Endothelial cell (in vitro differentiated cells): ENCODE data around the gene GIMAP1. TPM values are rescaled to one million over a fixed set of nuclear protein-coding genes. Genes with fewer than 3 reads are reported as not detected.
A peak's percentile ranks its signal among the peaks of the same experiment; 100 is the strongest.

ENCODE experiments used
- DNase-seq: peaks from one replicate; pipeline ENCODE4 v3.0.0; 2021; ENCODE audit warnings: low spot score
- H3K27ac Mint-ChIP-seq: one replicate; pipeline ENCODE4 v1.8.0; 2021; ENCODE audit warnings: mixed read lengths, inconsistent platforms; ENCODE audit not compliant: unreplicated experiment
- H3K27me3 Mint-ChIP-seq: one replicate; pipeline ENCODE4 v1.8.0; 2021; ENCODE audit warnings: mild to moderate bottlenecking, moderate library complexity, mixed read lengths, inconsistent platforms; ENCODE audit not compliant: unreplicated experiment
- H3K36me3 Mint-ChIP-seq: one replicate; pipeline ENCODE4 v1.8.0; 2021; ENCODE audit warnings: mild to moderate bottlenecking, low read depth, mixed read lengths, inconsistent platforms; ENCODE audit not compliant: unreplicated experiment
- H3K4me1 Mint-ChIP-seq: one replicate; pipeline ENCODE4 v1.8.0; 2021; ENCODE audit warnings: mild to moderate bottlenecking, mixed read lengths, inconsistent platforms; ENCODE audit not compliant: unreplicated experiment
- H3K4me3 Mint-ChIP-seq: one replicate; pipeline ENCODE4 v1.8.0; 2021; ENCODE audit warnings: mild to moderate bottlenecking, mixed read lengths, inconsistent platforms; ENCODE audit not compliant: unreplicated experiment
- H3K9me3 Mint-ChIP-seq: one replicate; pipeline ENCODE4 v1.8.0; 2021; ENCODE audit warnings: mixed read lengths, inconsistent platforms; ENCODE audit not compliant: unreplicated experiment
- total RNA-seq: library from RNA; stranded (reverse); fragmentation: NEBNext Ultra II Directional; extraction: Animal tissue kit (Norgen Biotek cat#: 25700); gene quantifications from one replicate; pipeline ENCODE4 v1.2.1, GENCODE V29; 2021; ENCODE audit not compliant: unreplicated experiment
- TF ChIP-seq, protein P1 (sequence below): fragments of 200-600 bp; sonication (generic); IDR thresholded peaks from one replicate; pipeline ENCODE4 v1.5.0; 2021; ENCODE audit warnings: antibody characterized with exemption; ENCODE audit not compliant: unreplicated experiment

GIMAP1 gene
- total RNA-seq, 1 donor from 2014 or later = 3.6 TPM

DNA sequence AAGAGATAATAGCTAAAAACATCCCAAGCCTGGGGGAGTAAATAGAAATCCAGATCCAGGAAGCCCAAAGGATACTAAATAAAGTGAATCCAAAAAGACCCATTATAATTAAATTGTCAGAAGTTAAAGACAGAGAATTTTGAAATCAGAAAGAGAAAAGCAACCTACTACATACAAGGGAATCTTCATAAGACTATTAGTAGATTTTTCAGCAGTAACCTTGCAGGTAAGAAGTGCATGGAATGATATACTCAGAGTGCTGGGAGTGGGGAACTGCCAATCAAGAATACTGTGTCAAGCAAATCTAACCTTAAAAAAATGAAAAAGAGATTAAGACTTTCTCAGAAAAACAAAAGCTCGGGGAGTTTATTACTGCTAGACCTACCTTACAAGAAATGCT is 13.2 kb upstream of the GIMAP1 start:
- no peaks in the 10 kb centered on the region for H3K27me3 Mint-ChIP-seq
- DNase-seq = no peak
- peaks cover 29% of the 10 kb centered on the region for H3K9me3 Mint-ChIP-seq
- H3K36me3 Mint-ChIP-seq = peaks cover 24% of the 10 kb centered on the region
- TF ChIP-seq, protein P1, sequence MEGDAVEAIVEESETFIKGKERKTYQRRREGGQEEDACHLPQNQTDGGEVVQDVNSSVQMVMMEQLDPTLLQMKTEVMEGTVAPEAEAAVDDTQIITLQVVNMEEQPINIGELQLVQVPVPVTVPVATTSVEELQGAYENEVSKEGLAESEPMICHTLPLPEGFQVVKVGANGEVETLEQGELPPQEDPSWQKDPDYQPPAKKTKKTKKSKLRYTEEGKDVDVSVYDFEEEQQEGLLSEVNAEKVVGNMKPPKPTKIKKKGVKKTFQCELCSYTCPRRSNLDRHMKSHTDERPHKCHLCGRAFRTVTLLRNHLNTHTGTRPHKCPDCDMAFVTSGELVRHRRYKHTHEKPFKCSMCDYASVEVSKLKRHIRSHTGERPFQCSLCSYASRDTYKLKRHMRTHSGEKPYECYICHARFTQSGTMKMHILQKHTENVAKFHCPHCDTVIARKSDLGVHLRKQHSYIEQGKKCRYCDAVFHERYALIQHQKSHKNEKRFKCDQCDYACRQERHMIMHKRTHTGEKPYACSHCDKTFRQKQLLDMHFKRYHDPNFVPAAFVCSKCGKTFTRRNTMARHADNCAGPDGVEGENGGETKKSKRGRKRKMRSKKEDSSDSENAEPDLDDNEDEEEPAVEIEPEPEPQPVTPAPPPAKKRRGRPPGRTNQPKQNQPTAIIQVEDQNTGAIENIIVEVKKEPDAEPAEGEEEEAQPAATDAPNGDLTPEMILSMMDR = no peak
- H3K27ac Mint-ChIP-seq = no peak overlapping the region
- no peaks in the 10 kb centered on the region for H3K4me1 Mint-ChIP-seq
- no peak overlapping the region for H3K4me3 Mint-ChIP-seq

DNA sequence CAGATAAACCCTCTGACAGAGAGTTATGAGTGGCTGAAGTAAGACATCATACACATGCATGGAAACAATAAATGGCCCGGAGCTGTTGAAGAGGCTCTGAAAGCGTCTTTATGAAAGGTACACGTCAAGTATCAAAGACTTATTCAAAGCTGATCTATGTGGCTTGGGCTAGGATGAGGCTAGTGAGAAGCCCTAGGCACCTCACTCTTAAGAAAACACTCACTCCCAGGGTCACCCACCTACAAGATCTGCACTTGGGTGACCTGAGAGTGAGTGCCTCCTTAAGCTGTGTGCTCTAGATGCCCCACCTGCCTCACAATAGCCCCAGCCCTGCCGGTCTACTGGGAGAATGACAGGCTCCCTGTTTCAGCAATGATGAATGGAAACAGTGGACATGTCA is 1.1 kb upstream of the GIMAP1 start:
- H3K27ac Mint-ChIP-seq = no peak overlapping the region
- peaks cover 4% of the 10 kb centered on the region for H3K27me3 Mint-ChIP-seq
- DNase-seq = no peak
- peaks cover 30% of the 10 kb centered on the region for H3K36me3 Mint-ChIP-seq
- H3K4me3 Mint-ChIP-seq = no peak overlapping the region
- TF ChIP-seq, protein P1 = no peak
- peaks cover 28% of the 10 kb centered on the region for H3K4me1 Mint-ChIP-seq
- H3K9me3 Mint-ChIP-seq = peaks cover 14% of the 10 kb centered on the region

DNA sequence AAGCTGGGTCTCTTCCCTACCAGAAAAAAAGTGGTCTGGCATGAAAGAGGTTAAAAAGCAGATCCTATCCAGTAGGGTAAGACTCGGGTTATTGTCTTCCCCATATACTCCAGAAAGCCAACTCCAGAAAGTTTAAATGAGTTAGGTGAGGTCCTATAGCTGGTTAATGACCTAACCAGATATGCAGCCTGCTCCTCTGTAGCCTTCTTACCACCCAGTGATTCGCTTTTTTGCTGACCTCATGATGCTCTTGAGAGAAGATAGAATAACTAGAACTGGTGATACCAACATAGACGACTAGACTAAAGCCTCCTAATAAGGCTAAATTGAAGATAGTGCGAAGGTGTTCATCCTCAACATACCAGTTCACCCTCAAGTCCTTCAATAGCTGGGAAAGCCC is 675 bp upstream of the GIMAP1 start:
- H3K4me1 Mint-ChIP-seq = peaks cover 28% of the 10 kb centered on the region
- peak overlapping the region; percentile 77 for H3K27ac Mint-ChIP-seq
- peaks cover 32% of the 10 kb centered on the region for H3K36me3 Mint-ChIP-seq
- TF ChIP-seq, protein P1 = no peak
- no peak overlapping the region for H3K4me3 Mint-ChIP-seq
- H3K9me3 Mint-ChIP-seq = peaks cover 14% of the 10 kb centered on the region
- DNase-seq = no peak
- H3K27me3 Mint-ChIP-seq = peaks cover 4% of the 10 kb centered on the region

DNA sequence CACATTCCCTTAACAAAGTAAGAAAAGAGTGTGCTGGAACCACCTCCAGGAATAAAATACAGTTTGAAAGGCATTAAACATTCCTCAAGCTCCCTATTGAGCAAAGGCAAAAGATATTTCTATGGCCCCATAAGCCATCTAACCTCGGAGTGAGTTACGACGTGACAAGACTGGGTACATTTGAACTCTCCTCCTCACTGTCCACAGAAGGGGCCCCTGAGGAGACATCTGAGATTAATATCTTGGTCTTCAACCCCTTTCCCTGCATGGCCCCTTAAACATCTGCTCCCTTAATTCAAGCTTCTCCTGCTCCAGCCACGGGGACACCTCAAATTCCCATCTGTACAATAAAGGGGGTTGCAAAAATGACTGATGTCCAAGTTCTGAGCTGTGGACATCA is 526 bp downstream of the GIMAP1 start:
- H3K36me3 Mint-ChIP-seq = peaks cover 44% of the 10 kb centered on the region
- peak overlapping the region; percentile 86 for H3K4me3 Mint-ChIP-seq
- H3K9me3 Mint-ChIP-seq = peaks cover 14% of the 10 kb centered on the region
- peaks cover 28% of the 10 kb centered on the region for H3K4me1 Mint-ChIP-seq
- DNase-seq = no peak
- TF ChIP-seq, protein P1 = no peak
- H3K27ac Mint-ChIP-seq = peak overlapping the region; percentile 77
- peaks cover 4% of the 10 kb centered on the region for H3K27me3 Mint-ChIP-seq

DNA sequence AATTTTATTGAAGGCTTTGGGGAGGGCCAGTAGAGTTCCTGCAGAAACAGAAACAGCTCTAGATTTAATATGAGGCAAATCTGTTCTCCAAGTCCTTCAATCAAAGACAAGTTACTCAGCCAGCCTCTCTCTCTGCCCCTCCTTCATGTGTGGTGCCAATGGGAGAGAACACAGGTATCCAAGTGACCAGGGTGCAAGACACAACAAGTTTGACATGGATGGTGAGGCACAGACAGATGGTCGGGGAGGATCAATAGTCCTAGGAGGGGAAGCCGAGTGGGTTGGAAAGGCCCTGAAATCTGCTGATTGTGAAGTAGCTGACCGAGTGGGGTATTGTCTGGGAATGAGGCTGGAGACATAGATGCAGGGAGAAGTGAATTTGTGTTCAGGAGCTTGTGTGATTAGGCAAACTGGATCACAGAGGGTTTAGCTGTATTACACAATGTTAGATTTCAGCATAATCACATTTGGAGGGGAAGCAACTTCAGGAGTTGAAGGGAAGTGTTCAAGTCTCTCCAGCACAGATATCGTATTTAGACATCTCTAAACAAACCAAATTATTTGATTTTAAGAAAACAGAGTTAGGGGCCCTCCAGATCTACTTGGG is 1.5 kb downstream of the GIMAP1 start:
- Mint-ChIP-seq H3K36me3 (peaks cover 47% of the 10 kb centered on the region), H3K4me1 (peaks cover 30% of the 10 kb centered on the region), H3K27ac (no peak overlapping the region), H3K9me3 (peaks cover 7% of the 10 kb centered on the region), H3K27me3 (peaks cover 4% of the 10 kb centered on the region), H3K4me3 (peak overlapping the region; percentile 29)
- TF ChIP-seq, protein P1 = no peak
- DNase-seq = no peak
